ENCODE measurements around the gene CELF4.

Gene CELF4

GRCh38 chr18:37307181-37307580 lies 258.4 kb downstream of the CELF4 start:
- no peak for DNase-seq

- no peak for DNase-seq
Measured at GRCh38 chr18:37306432-37306831, 259.2 kb downstream of the CELF4 start.

- DNase-seq, result no peak
Measured at GRCh38 chr18:37305066-37305465, 260.5 kb downstream of the CELF4 start.

- DNase-seq, result no peak
Measured at GRCh38 chr18:37304012-37304680, 261.5 kb downstream of the CELF4 start.

GRCh38 chr18:37303009-37303408 lies 262.6 kb downstream of the CELF4 start:
- no peak for DNase-seq

GRCh38 chr18:37302519-37302918 lies 263.1 kb downstream of the CELF4 start:
- DNase-seq, result no peak

- peak; percentile 90 for DNase-seq
Measured at GRCh38 chr18:37299471-37300304, 265.9 kb downstream of the CELF4 start.

- no peak for DNase-seq
Measured at GRCh38 chr18:37298816-37299215, 266.8 kb downstream of the CELF4 start.

- no peak for DNase-seq
Measured at GRCh38 chr18:37297106-37297505, 268.5 kb downstream of the CELF4 start.

- DNase-seq, result peak; percentile 83
Measured at GRCh38 chr18:37294951-37295350, 270.6 kb downstream of the CELF4 start.

- DNase-seq, result no peak
Measured at GRCh38 chr18:37293359-37293758, 272.2 kb downstream of the CELF4 start.

GRCh38 chr18:37289423-37289822 lies 276.2 kb downstream of the CELF4 start:
- no peak for DNase-seq

- no peak for DNase-seq
Measured at GRCh38 chr18:37287601-37288000, 278.0 kb downstream of the CELF4 start.

GRCh38 chr18:37286801-37287200 lies 278.8 kb downstream of the CELF4 start:
- no peak for DNase-seq

- DNase-seq, result no peak
Measured at GRCh38 chr18:37285825-37286224, 279.8 kb downstream of the CELF4 start.

- no peak for DNase-seq
Measured at GRCh38 chr18:37284260-37284659, 281.3 kb downstream of the CELF4 start.

- peak; percentile 64 for DNase-seq
Measured at GRCh38 chr18:37282386-37283037, 283.1 kb downstream of the CELF4 start.

- no peak for DNase-seq
Measured at GRCh38 chr18:37280701-37281393, 284.8 kb downstream of the CELF4 start.

- DNase-seq, result no peak
Measured at GRCh38 chr18:37277804-37278203, 287.8 kb downstream of the CELF4 start.

GRCh38 chr18:37276111-37276890 lies 289.3 kb downstream of the CELF4 start:
- no peak for DNase-seq

GRCh38 chr18:37275237-37275741 lies 290.3 kb downstream of the CELF4 start:
- DNase-seq, result no peak

Data from islet precursor cell (in vitro differentiated cells).